Subcutaneous adipose tissue (tissue), 4 donors: ENCODE data around the gene ITGB4. TPM values are rescaled to one million over a fixed set of nuclear protein-coding genes. Genes with fewer than 3 reads are reported as not detected.

Experiments
- CTCF ChIP-seq: fragments of 450-650 bp; IDR thresholded peaks from one replicate; pipeline ENCODE4 v1.5.1; 2016; ENCODE audit warnings: low read depth, mild to moderate bottlenecking, control low read depth, antibody characterized with exemption, moderate library complexity
- total RNA-seq, 4 donors: library from RNA; depleted of rRNA; stranded (reverse); fragments of >200 nt; gene quantifications; one replicate each; pipeline ENCODE4 v1.1.0, GENCODE V29; 2016

Gene ITGB4
- total RNA-seq, 4 donors from 2014 or later: 5.1 to 25.2 (median 9.9) TPM

- TF ChIP-seq CTCF: no peak
These were observed 62.0 kb downstream of the ITGB4 start for GRCh38 chr17:75783069-75783783.

GRCh38 chr17:75783803-75784472, 62.7 kb downstream of the ITGB4 start:
- TF ChIP-seq CTCF: no peak

GRCh38 chr17:75784473-75785015, 63.3 kb downstream of the ITGB4 start, which contains the start of gene UNK:
UNK (plus strand) TSS chr17:75784806; CDS start chr17:75784881, 75 bp downstream.
- peak; percentile 65 for TF ChIP-seq CTCF

- no peak for TF ChIP-seq CTCF
These were observed 64.0 kb downstream of the ITGB4 start for GRCh38 chr17:75785016-75785890.

GRCh38 chr17:75791254-75791653, 70.0 kb downstream of the ITGB4 start:
- no peak for TF ChIP-seq CTCF

GRCh38 chr17:75793460-75793859, 72.2 kb downstream of the ITGB4 start:
- no peak for TF ChIP-seq CTCF
